ENCODE measurements around the gene REEP1.

DNA sequence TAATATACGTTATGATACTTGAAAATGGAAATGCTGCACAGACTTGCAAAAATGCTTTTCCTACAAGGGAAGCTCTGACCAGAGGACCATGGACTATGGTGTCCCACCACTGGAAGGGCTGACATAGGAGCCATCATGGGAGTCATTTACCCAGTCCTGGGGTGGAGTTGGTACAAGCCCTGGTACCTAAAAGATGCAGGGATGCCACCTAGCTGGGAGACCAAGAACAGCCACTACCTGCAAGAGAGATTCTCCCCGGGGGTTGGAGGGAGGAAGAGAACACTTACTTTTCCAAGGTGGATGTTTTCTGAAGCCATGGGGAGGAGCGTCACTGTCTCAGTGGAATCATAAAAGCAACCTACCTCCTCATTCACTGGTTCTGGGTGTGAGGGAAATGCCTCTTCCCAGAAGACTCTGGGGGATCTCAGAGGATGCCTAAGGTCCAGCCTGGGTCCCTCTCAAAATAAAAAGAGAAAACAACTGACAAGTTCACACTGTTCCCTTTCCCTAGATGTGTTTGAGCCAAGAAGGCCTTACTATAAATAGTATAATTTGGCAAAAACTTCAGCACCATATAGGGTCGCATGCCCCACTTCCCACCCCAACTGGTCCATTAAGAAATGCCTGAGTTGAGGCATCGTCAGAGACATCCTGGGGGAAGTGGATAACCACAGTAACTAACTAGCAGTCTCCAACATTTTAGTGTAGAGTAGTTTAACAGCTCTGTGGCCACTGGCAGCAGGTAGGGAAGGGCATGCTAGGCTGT lies 39.9 kb downstream of the REEP1 start:
- no peak for TF ChIP-seq POLR2A (IDR thresholded peaks at IDR 0.05)
- TF ChIP-seq, protein P1, sequence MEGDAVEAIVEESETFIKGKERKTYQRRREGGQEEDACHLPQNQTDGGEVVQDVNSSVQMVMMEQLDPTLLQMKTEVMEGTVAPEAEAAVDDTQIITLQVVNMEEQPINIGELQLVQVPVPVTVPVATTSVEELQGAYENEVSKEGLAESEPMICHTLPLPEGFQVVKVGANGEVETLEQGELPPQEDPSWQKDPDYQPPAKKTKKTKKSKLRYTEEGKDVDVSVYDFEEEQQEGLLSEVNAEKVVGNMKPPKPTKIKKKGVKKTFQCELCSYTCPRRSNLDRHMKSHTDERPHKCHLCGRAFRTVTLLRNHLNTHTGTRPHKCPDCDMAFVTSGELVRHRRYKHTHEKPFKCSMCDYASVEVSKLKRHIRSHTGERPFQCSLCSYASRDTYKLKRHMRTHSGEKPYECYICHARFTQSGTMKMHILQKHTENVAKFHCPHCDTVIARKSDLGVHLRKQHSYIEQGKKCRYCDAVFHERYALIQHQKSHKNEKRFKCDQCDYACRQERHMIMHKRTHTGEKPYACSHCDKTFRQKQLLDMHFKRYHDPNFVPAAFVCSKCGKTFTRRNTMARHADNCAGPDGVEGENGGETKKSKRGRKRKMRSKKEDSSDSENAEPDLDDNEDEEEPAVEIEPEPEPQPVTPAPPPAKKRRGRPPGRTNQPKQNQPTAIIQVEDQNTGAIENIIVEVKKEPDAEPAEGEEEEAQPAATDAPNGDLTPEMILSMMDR (IDR thresholded peaks at IDR 0.05): peak in 2 of 7 experiments; percentile 39 to 45
